HG02798 (cell line): ENCODE data around the gene PTBP1.

Source experiments
- ATAC-seq: cut with Tn5 transposase; IDR thresholded peaks from one replicate; pipeline ENCODE4 v1.9.1; 2021; ENCODE audit warnings: mild to moderate bottlenecking; ENCODE audit not compliant: unreplicated experiment, poor library complexity

Gene PTBP1

GRCh38 chr19:772063-772462 lies 25.2 kb upstream of the PTBP1 start:
- no peak for ATAC-seq

GRCh38 chr19:772730-773436 lies 24.4 kb upstream of the PTBP1 start:
- no peak for ATAC-seq

- no peak for ATAC-seq
These were observed 20.7 kb upstream of the PTBP1 start for GRCh38 chr19:776549-776948.

- ATAC-seq, result no peak
These were observed 18.2 kb upstream of the PTBP1 start for GRCh38 chr19:778910-779653.

- no peak for ATAC-seq
These were observed 16.3 kb upstream of the PTBP1 start for GRCh38 chr19:780935-781334.

GRCh38 chr19:781800-782184 lies 15.5 kb upstream of the PTBP1 start:
- no peak for ATAC-seq

- ATAC-seq, result no peak
These were observed 14.9 kb upstream of the PTBP1 start for GRCh38 chr19:782185-782877.

- ATAC-seq, result no peak
These were observed 14.2 kb upstream of the PTBP1 start for GRCh38 chr19:782878-783668.

GRCh38 chr19:784541-784940 lies 12.7 kb upstream of the PTBP1 start:
- no peak for ATAC-seq

GRCh38 chr19:787536-787935 lies 9.7 kb upstream of the PTBP1 start:
- no peak for ATAC-seq

GRCh38 chr19:788686-788982 lies 8.6 kb upstream of the PTBP1 start:
- ATAC-seq, result no peak

- ATAC-seq, result no peak
These were observed 8.1 kb upstream of the PTBP1 start for GRCh38 chr19:788983-789700.

- no peak for ATAC-seq
These were observed 7.6 kb upstream of the PTBP1 start for GRCh38 chr19:789701-790060.

GRCh38 chr19:791007-791566 lies 6.2 kb upstream of the PTBP1 start:
- ATAC-seq, result no peak

- no peak for ATAC-seq
These were observed 5.5 kb upstream of the PTBP1 start for GRCh38 chr19:791567-792305.

- ATAC-seq, result no peak
These were observed 4.9 kb upstream of the PTBP1 start for GRCh38 chr19:792306-792885.

GRCh38 chr19:793806-794205 lies 3.4 kb upstream of the PTBP1 start:
- no peak for ATAC-seq

- no peak for ATAC-seq
These were observed 2.1 kb upstream of the PTBP1 start for GRCh38 chr19:795073-795611.
